K562 (cell line): ENCODE results near the gene HSD17B8. TPM values are rescaled to one million over a fixed set of nuclear protein-coding genes. Genes with fewer than 3 reads are reported as not detected.

Source experiments
- ATF2 ChIP-seq: sonication (generic); formaldehyde crosslinking; IDR thresholded peaks from 2 replicates; pipeline ENCODE4 v1.8.1; 2022; ENCODE audit warnings: missing genetic modification reagents
- CC2D1A ChIP-seq: fragments of 450-650 bp; IDR thresholded peaks from 2 replicates; pipeline ENCODE4 v1.6.1; 2017; ENCODE audit warnings: mild to moderate bottlenecking
- EGR1 ChIP-seq: fragments of 450-650 bp; conservative IDR thresholded peaks from 2 replicates; pipeline ENCODE4 v1.6.1; 2017; ENCODE audit warnings: mild to moderate bottlenecking
- GABPB2 ChIP-seq: fragments of 250-450 bp; sonication (Bioruptor Pico); conservative IDR thresholded peaks from 2 replicates; pipeline ENCODE4 v1.5.1; 2021; ENCODE audit warnings: mild to moderate bottlenecking
- HNRNPH1 ChIP-seq: fragments of 200-400 bp; formaldehyde crosslinking; optimal IDR thresholded peaks from 2 replicates; pipeline ENCODE3; 2017; ENCODE audit warnings: low read depth, mild to moderate bottlenecking, low read length, moderate library complexity
- IRF9 ChIP-seq: fragments of 450-650 bp; IDR thresholded peaks from 2 replicates; pipeline ENCODE4 v1.6.1; 2016; ENCODE audit warnings: missing biosample characterization, missing genetic modification characterization
- LARP7 ChIP-seq: fragments of 450-650 bp; IDR thresholded peaks from 2 replicates; pipeline ENCODE4 v1.6.1; 2016
- RBFOX2 ChIP-seq: fragments of 200-400 bp; formaldehyde crosslinking; IDR thresholded peaks from 2 replicates; pipeline ENCODE4 v1.6.1; 2017; ENCODE audit warnings: low read depth, mild to moderate bottlenecking, low read length, moderate library complexity
- TCF7L2 ChIP-seq: fragments of 150-350 bp; IDR thresholded peaks from 2 replicates; pipeline ENCODE4 v1.6.1; 2016; ENCODE audit warnings: low read depth, mild to moderate bottlenecking, low read length, moderate library complexity
- WHSC1 ChIP-seq: IDR thresholded peaks from one replicate; pipeline ENCODE4 v1.6.1; 2012; ENCODE audit warnings: low read length, control low read depth, inconsistent platforms
- ZNF224 ChIP-seq: sonication (generic); formaldehyde crosslinking; IDR thresholded peaks from 2 replicates; pipeline ENCODE4 v1.8.0; 2022; ENCODE audit warnings: mild to moderate bottlenecking, missing genetic modification reagents
- polyA plus RNA-seq, 8 experiments: library from polyadenylated mRNA; depleted of rRNA in 4 of 8; stranded (reverse) in 5 of 8; unstranded in 3 of 8; fragments of >200 nt; fragmentation: Nextera tagmentation in 2 of 8; fragmentation: Illumina TruSeq in 1 of 8; extraction: Ambion mirVana in 2 of 8; extraction: Trizol in 1 of 8; gene quantifications; 2 replicates each; pipeline versions ENCODE4 v1.2.1 to v1.2.3, GENCODE V29; 2011 to 2014; ENCODE audit warnings: inconsistent platforms in 1 of 8, missing spikeins in 1 of 8
- total RNA-seq, 7 experiments: library from RNA; depleted of rRNA in 6 of 7; stranded (reverse); fragments of >200 nt in 6 of 7; fragmentation: Illumina TruSeq in 2 of 7; extraction: Trizol in 2 of 7; gene quantifications; 2 replicates each; pipeline versions ENCODE4 v1.2.1 to v1.2.3, GENCODE V29; 2011 to 2021; ENCODE audit warnings: low replicate concordance in 1 of 7

The HSD17B8 gene
- total and polyA plus RNA-seq, 9 of the 15 experiments (the other 6 are each of a cell fraction or from before 2014, with no cell fraction given): 3.7 to 35.2 (median 14.2) TPM

- no peak; the same call in 1 of the 2 replicates for TF ChIP-seq LARP7
- TF ChIP-seq IRF9 (tag): no peak
- no peak for TF ChIP-seq GABPB2 (CRISPR knock-in tag)
- peak; percentile 97 for TF ChIP-seq RBFOX2
- no peak for TF ChIP-seq TCF7L2
- TF ChIP-seq WHSC1: no peak
- no peak for TF ChIP-seq CC2D1A
- TF ChIP-seq EGR1: peak; percentile 85
- no peak for TF ChIP-seq HNRNPH1
- TF ChIP-seq ATF2 (CRISPR knock-in tag): no peak
- no peak for TF ChIP-seq ZNF224 (CRISPR knock-in tag)
Observed at GRCh38 chr6:33200219-33201146, 4.0 kb upstream of the HSD17B8 start, which contains the start of the genes RXRB and SLC39A7 (continued).
